ENCODE measurements around the gene PLCB2. TPM values are rescaled to one million over a fixed set of nuclear protein-coding genes. Genes with fewer than 3 reads are reported as not detected.

Gene PLCB2
- total RNA-seq, 1 experiment from 2014 or later = not detected

- DNase-seq (ENCODE audit: low read depth) = no peak
- in situ Hi-C loops (cut with HindIII; ENCODE audit: low pct_unique_long_range_greater_than_20kb, low sequenced_read_pairs) = no loop called here
Observed at GRCh38 chr15:40329804-40330203, 22.1 kb upstream of the PLCB2 start.

- in situ Hi-C loops (cut with HindIII; ENCODE audit: low pct_unique_long_range_greater_than_20kb, low sequenced_read_pairs) = no loop called here
- DNase-seq (ENCODE audit: low read depth) = no peak
Observed at GRCh38 chr15:40328751-40329150, 21.0 kb upstream of the PLCB2 start.

GRCh38 chr15:40328176-40328575 is 20.4 kb upstream of the PLCB2 start:
- in situ Hi-C loops (cut with HindIII; ENCODE audit: low pct_unique_long_range_greater_than_20kb, low sequenced_read_pairs) = no loop called here
- DNase-seq (ENCODE audit: low read depth) = no peak

- DNase-seq (ENCODE audit: low read depth) = no peak
- in situ Hi-C loops (cut with HindIII; ENCODE audit: low pct_unique_long_range_greater_than_20kb, low sequenced_read_pairs) = no loop called here
Observed at GRCh38 chr15:40327457-40327856, 19.7 kb upstream of the PLCB2 start.

GRCh38 chr15:40325700-40326099 is 18.0 kb upstream of the PLCB2 start:
- no peak for DNase-seq (ENCODE audit: low read depth)
- in situ Hi-C loops (cut with HindIII; ENCODE audit: low pct_unique_long_range_greater_than_20kb, low sequenced_read_pairs) = no loop called here

- in situ Hi-C loops (cut with HindIII; ENCODE audit: low pct_unique_long_range_greater_than_20kb, low sequenced_read_pairs) = no loop called here
- DNase-seq (ENCODE audit: low read depth) = no peak
Observed at GRCh38 chr15:40325188-40325587, 17.5 kb upstream of the PLCB2 start.

GRCh38 chr15:40323953-40324937 is 16.5 kb upstream of the PLCB2 start:
- in situ Hi-C loops (cut with HindIII; ENCODE audit: low pct_unique_long_range_greater_than_20kb, low sequenced_read_pairs) = no loop called here
- DNase-seq (ENCODE audit: low read depth) = no peak

GRCh38 chr15:40323239-40323952 is 15.7 kb upstream of the PLCB2 start, which contains the start of gene INAFM2:
Gene INAFM2 (plus strand): TSS chr15:40323692. CDS start chr15:40324056, 364 bp downstream.
- in situ Hi-C loops (cut with HindIII; ENCODE audit: low pct_unique_long_range_greater_than_20kb, low sequenced_read_pairs) = no loop called here
- DNase-seq (ENCODE audit: low read depth) = peak; percentile 92

- DNase-seq (ENCODE audit: low read depth) = no peak
- in situ Hi-C loops (cut with HindIII; ENCODE audit: low pct_unique_long_range_greater_than_20kb, low sequenced_read_pairs) = no loop called here
Observed at GRCh38 chr15:40322531-40323238, 14.9 kb upstream of the PLCB2 start.

GRCh38 chr15:40320931-40321371 is 13.2 kb upstream of the PLCB2 start:
- DNase-seq (ENCODE audit: low read depth) = peak; percentile 47
- in situ Hi-C loops (cut with HindIII; ENCODE audit: low pct_unique_long_range_greater_than_20kb, low sequenced_read_pairs) = no loop called here

- DNase-seq (ENCODE audit: low read depth) = no peak
- in situ Hi-C loops (cut with HindIII; ENCODE audit: low pct_unique_long_range_greater_than_20kb, low sequenced_read_pairs) = no loop called here
Observed at GRCh38 chr15:40320409-40320808, 12.7 kb upstream of the PLCB2 start.

- no peak for DNase-seq (ENCODE audit: low read depth)
- in situ Hi-C loops (cut with HindIII; ENCODE audit: low pct_unique_long_range_greater_than_20kb, low sequenced_read_pairs) = no loop called here
Observed at GRCh38 chr15:40317580-40317979, 9.8 kb upstream of the PLCB2 start.

GRCh38 chr15:40316931-40317330 is 9.2 kb upstream of the PLCB2 start:
- DNase-seq (ENCODE audit: low read depth) = no peak
- in situ Hi-C loops (cut with HindIII; ENCODE audit: low pct_unique_long_range_greater_than_20kb, low sequenced_read_pairs) = no loop called here

- no peak for DNase-seq (ENCODE audit: low read depth)
- in situ Hi-C loops (cut with HindIII; ENCODE audit: low pct_unique_long_range_greater_than_20kb, low sequenced_read_pairs) = no loop called here
Observed at GRCh38 chr15:40314723-40315276, 7.1 kb upstream of the PLCB2 start.

GRCh38 chr15:40313531-40314398 is 6.0 kb upstream of the PLCB2 start:
- in situ Hi-C loops (cut with HindIII; ENCODE audit: low pct_unique_long_range_greater_than_20kb, low sequenced_read_pairs) = no loop called here
- no peak for DNase-seq (ENCODE audit: low read depth)

- in situ Hi-C loops (cut with HindIII; ENCODE audit: low pct_unique_long_range_greater_than_20kb, low sequenced_read_pairs) = no loop called here
- no peak for DNase-seq (ENCODE audit: low read depth)
Observed at GRCh38 chr15:40312370-40313158, 4.8 kb upstream of the PLCB2 start.

GRCh38 chr15:40310993-40311392 is 3.3 kb upstream of the PLCB2 start:
- in situ Hi-C loops (cut with HindIII; ENCODE audit: low pct_unique_long_range_greater_than_20kb, low sequenced_read_pairs) = no loop called here
- no peak for DNase-seq (ENCODE audit: low read depth)
